Measurements from ENCODE around the gene EPHB2. TPM values are rescaled to one million over a fixed set of nuclear protein-coding genes. Genes with fewer than 3 reads are reported as not detected.

The EPHB2 gene
- total and polyA plus RNA-seq, 2 of the 13 experiments (the other 11 are each of a cell fraction or from before 2014, with no cell fraction given): 0.03 to 0.11 TPM

DNA sequence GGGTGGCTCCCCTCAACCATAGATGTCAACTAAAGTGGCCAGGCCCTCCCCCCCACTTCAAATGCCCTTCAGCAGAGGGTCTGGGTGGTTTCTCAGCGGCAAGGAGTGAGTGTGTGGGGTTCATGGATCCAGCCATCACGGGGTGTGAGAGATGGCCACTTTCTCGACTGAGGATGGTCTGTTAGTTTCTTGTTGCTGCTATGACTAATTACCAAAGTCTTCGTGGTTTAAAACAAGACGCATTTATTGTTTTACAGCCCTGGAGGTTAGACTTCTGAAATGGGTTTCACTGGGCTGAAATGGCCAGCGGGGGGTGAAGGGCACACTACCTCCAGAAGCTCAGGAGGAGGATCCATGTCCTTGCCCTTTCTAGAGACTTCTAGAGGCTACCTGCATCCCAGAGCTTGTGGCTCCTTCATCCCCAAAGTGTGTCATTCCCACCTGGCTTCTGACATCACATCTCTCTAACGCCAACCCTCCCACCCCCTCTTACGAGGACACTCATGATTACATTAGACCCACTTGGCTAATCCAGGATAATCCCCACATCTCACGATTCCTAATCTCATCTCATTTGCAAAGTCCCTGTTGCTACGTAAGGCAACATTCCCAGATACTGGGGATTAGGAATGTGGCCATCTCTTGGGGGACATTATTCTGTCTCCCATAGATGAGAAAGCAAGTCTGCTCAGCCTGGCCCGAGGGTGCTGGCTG is 53.0 kb downstream of the EPHB2 start:
- CTCF ChIA-PET (ENCODE audit: low intra/inter-chr PET ratio, low total read pairs): no interaction called here
- 20% methylated on average over 11 of the region's 11 CpGs for WGBS (ENCODE audit: low lambda C conversion rate)
- no TSS peak for BruUV-seq (replicated peaks)

DNA sequence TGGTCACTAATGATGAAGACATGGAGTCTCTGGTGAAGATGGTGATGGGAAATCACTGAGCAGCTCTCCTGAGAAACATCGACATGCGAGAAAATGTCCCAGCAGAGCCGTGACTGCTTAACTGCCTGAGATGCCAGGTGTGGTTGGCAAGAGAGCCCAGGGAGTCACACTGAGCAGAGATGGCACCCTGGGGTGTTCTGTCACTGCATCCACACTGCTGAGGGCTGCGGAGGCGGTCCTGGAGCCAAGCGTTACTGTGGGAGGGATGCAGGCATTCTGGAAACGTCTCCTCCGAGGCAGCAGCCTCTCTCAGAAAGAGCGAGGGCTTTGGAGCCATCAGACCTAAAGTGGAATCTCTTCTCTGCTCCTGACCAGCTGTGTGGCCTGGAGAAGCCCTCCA is 57.2 kb downstream of the EPHB2 start:
- DNase-seq (ENCODE audit: low spot score) (no peak), ATAC-seq (no peak), FAIRE-seq (no peak)
- H3K4me2 ChIP-seq (ENCODE audit: low read depth, low read length): no peak overlapping the region
- TF ChIP-seq CBX1 (IDR thresholded peaks at IDR 0.05; ENCODE audit: low read depth) (no peak), FOSL1 (CRISPR knock-in tag; IDR thresholded peaks at IDR 0.05; ENCODE audit: borderline replicate concordance) (no peak), AGO2 (optimal IDR thresholded peaks at IDR 0.05; ENCODE audit: low read depth, low read length) (no peak), ARNT (IDR thresholded peaks at IDR 0.05) (no peak), FOXO1 (CRISPR knock-in tag; IDR thresholded peaks at IDR 0.05) (no peak), ZNF383 (CRISPR knock-in tag; IDR thresholded peaks at IDR 0.05; ENCODE audit: borderline replicate concordance) (no peak), TBX3 (IDR thresholded peaks at IDR 0.05; ENCODE audit: borderline replicate concordance) (no peak), ZFP62 (CRISPR knock-in tag; IDR thresholded peaks at IDR 0.05) (no peak), SALL1 (CRISPR knock-in tag; IDR thresholded peaks at IDR 0.05) (no peak), ZNF296 (CRISPR knock-in tag; conservative IDR thresholded peaks at IDR 0.05) (no peak)
- TF ChIP-seq, protein P1, sequence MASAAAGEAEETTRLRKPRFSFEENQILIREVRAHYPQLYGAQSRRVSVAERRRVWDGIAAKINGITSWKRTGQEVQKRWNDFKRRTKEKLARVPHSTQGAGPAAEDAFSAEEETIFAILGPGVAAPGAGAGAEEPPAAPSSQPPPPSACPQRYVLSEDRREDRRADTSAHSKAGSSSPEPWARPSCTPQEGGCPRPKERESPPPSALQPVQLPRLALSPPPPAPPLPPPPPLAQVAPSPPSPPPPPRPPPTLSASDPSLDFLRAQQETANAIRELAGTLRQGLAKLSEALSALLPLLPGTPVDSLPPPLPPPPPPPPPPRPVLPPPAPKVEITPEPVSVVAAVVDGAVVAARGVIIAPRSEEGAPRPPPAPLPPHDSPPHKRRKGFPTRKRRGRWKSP (CRISPR knock-in tag; IDR thresholded peaks at IDR 0.05): no peak
- TF ChIP-seq, protein P2, sequence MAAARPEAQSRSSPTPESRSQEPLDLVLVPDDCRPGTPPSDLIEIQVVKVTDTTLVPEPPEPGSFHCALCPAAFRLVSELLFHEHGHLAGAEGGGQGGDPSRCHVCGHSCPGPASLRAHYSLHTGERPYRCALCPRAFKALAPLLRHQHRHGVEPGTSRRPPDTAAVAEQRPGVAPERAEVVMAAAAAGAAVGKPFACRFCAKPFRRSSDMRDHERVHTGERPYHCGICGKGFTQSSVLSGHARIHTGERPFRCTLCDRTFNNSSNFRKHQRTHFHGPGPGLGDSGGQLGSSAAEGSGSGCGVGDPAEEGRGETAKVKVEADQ (CRISPR knock-in tag; IDR thresholded peaks at IDR 0.05; ENCODE audit: borderline replicate concordance): no peak
- BruUV-seq (replicated peaks): no TSS peak
- H3K36me3 ChIP-seq (replicated peaks in 1 of 2; ENCODE audit: control insufficient read depth in 1 of 2, insufficient read depth in 2 of 2, low read length in 2 of 2): no peaks in the 10 kb centered on the region
- H3K79me2 ChIP-seq (ENCODE audit: insufficient read depth, low read length): no peaks in the 10 kb centered on the region
- H3K4me1 ChIP-seq (ENCODE audit: insufficient read depth, low read length): no peaks in the 10 kb centered on the region
- H4K20me1 ChIP-seq (ENCODE audit: insufficient read depth, low read length): no peaks in the 10 kb centered on the region
- intact Hi-C loops (cut with micrococcal nuclease; ENCODE audit: unreplicated experiment): no loop called here
- CTCF ChIA-PET (ENCODE audit: low intra/inter-chr PET ratio, low total read pairs): no interaction called here
- no peak overlapping the region for H3K9ac ChIP-seq (ENCODE audit: insufficient read depth, low read depth, low read length)
- H3K27ac ChIP-seq (ENCODE audit: extremely low read length, insufficient read depth, low read length): no peak overlapping the region
- in situ Hi-C loops (cut with HindIII; ENCODE audit: extremely low pct_ligation_motif_present, low pct_unique_long_range_greater_than_20kb): no loop called here
- 50% methylated on average over 3 of the region's 9 CpGs for WGBS (ENCODE audit: low lambda C conversion rate)
- H2AFZ ChIP-seq (ENCODE audit: low read length): no peak overlapping the region
- H3K4me3 ChIP-seq (replicated peaks in 1 of 3; ENCODE audit: insufficient read depth in 1 of 3, low read depth in 2 of 3, low read length in 3 of 3): no peak overlapping the region
- no peaks in the 10 kb centered on the region; a peak in 1 of 5 replicates for H3K27me3 ChIP-seq (ENCODE audit: control insufficient read depth in 1 of 2, insufficient read depth in 2 of 2, low read length in 2 of 2)
- H3K9me3 ChIP-seq (ENCODE audit: low read length): no peaks in the 10 kb centered on the region
- POLR2A ChIA-PET: no interaction called here

More for the DNA sequence above, 53.0 kb downstream of the EPHB2 start:
- Histone ChIP-seq H3K9me3 (ENCODE audit: low read length) (no peaks in the 10 kb centered on the region), H3K27me3 (ENCODE audit: control insufficient read depth in 1 of 2, insufficient read depth in 2 of 2, low read length in 2 of 2) (no peaks in the 10 kb centered on the region), H2AFZ (ENCODE audit: low read length) (no peak overlapping the region), H3K4me2 (ENCODE audit: low read depth, low read length) (no peak overlapping the region), H3K4me3 (replicated peaks in 1 of 3; ENCODE audit: insufficient read depth in 1 of 3, low read depth in 2 of 3, low read length in 3 of 3) (no peak overlapping the region), H3K4me1 (ENCODE audit: insufficient read depth, low read length) (no peaks in the 10 kb centered on the region), H4K20me1 (ENCODE audit: insufficient read depth, low read length) (no peaks in the 10 kb centered on the region), H3K27ac (ENCODE audit: extremely low read length, insufficient read depth, low read length) (no peak overlapping the region), H3K9ac (ENCODE audit: insufficient read depth, low read depth, low read length) (no peak overlapping the region), H3K36me3 (replicated peaks in 1 of 2; ENCODE audit: control insufficient read depth in 1 of 2, insufficient read depth in 2 of 2, low read length in 2 of 2) (no peaks in the 10 kb centered on the region), H3K79me2 (ENCODE audit: insufficient read depth, low read length) (no peaks in the 10 kb centered on the region)
- no peak for TF ChIP-seq ZNF12 (CRISPR knock-in tag; IDR thresholded peaks at IDR 0.05)
- TF ChIP-seq CREB1 (IDR thresholded peaks at IDR 0.05): 0 out of 2 replicates have a peak, but pooled peaks have one; percentile 3
- TF ChIP-seq CREB1 (CRISPR knock-in tag; IDR thresholded peaks at IDR 0.05): no peak
- ATAC-seq (no peak), DNase-seq (ENCODE audit: low spot score) (no peak), FAIRE-seq (no peak)
- in situ Hi-C loops (cut with HindIII; ENCODE audit: extremely low pct_ligation_motif_present, low pct_unique_long_range_greater_than_20kb) (no loop called here), intact Hi-C loops (cut with micrococcal nuclease; ENCODE audit: unreplicated experiment) (no loop called here)
- POLR2A ChIA-PET: no interaction called here

Data from HepG2 (cell line).